HCT116 (cell line): ENCODE measurements around the gene KRCC1. TPM values are rescaled to one million over a fixed set of nuclear protein-coding genes. Genes with fewer than 3 reads are reported as not detected.
"Not testable (repeated sequence)": the region's sequence is repeated elsewhere in the genome, so short reads cannot be mapped to it uniquely, and the experiment has no call there.

Source experiments
- ATAC-seq: fragments of 200-7000 bp; cut with Tn5 transposase; 2 replicates; pipeline ENCODE4 v1.9.1; 2020; ENCODE audit warnings: mild to moderate bottlenecking, moderate library complexity
- BruUV-seq: library from RNA; stranded (reverse); fragments of 400-500 nt; replicated peaks from 2 replicates; lab custom pipeline; 2021; lab: Mats Ljungman, UMichigan
- CTCF ChIA-PET: fragments of 300-600 bp; sonication (Branson Sonifier 250); formaldehyde crosslinking; loops from one replicate; lab custom pipeline; 2021; ENCODE audit warnings: antibody characterized with exemption; lab: Charles Lee
- POLR2A ChIA-PET: fragments of 300-600, 350-600 bp; sonication (Branson Sonifier 250); formaldehyde crosslinking; loops from one replicate; lab custom pipeline; 2021; ENCODE audit warnings: antibody characterized with exemption; lab: Charles Lee
- RAD21 ChIA-PET, 2 experiments: fragments of 300-600 bp; sonication (Branson Sonifier 250); formaldehyde crosslinking; loops; one replicate each; lab custom pipeline; 2023; ENCODE audit warnings: low total read pairs in 2 of 2; ENCODE audit not compliant: uncharacterized antibody in 2 of 2, unreplicated experiment in 2 of 2, low non-redundant PET in 1 of 2; lab: Charles Lee
- DNase-seq: peaks from one replicate; pipeline ENCODE4 v3.0.0-alpha.2; 2010; ENCODE audit warnings: low read depth, low spot score
- H2AFZ ChIP-seq: fragments of 200-600 bp; shearing (Covaris generic), sonication (generic); 2 replicates; pipeline ENCODE4 v1.6.1; 2017; ENCODE audit warnings: low read depth, mixed run types, mixed read lengths, antibody characterized with exemption, low read length; ENCODE audit not compliant: poor library complexity, severe bottlenecking
- H3K27ac ChIP-seq: 2 replicates; pipeline ENCODE4 v1.5.1; 2012; ENCODE audit warnings: low read depth, low read length
- H3K27me3 ChIP-seq: fragments of 200-600 bp; sonication (generic); 2 replicates; pipeline ENCODE4 v1.6.1; 2016; ENCODE audit warnings: mixed run types, low read length, mixed read lengths; ENCODE audit not compliant: insufficient read depth
- H3K36me3 ChIP-seq, 2 experiments: fragments of 200-500 bp in 1 of 2; fragments of 200-600 bp in 1 of 2; sonication (Bioruptor generic) in 1 of 2; sonication (generic) in 1 of 2; 2 replicates each; pipeline versions ENCODE4 v1.5.1 to v1.6.1; 2014 to 2016; ENCODE audit warnings: low read length in 2 of 2, inconsistent platforms in 1 of 2, mixed read lengths in 1 of 2, mixed run types in 1 of 2; ENCODE audit not compliant: insufficient read depth in 2 of 2, control insufficient read depth in 1 of 2
- H3K4me1 ChIP-seq, 2 experiments: fragments of 200-600 bp in 1 of 2; sonication (generic) in 1 of 2; 2 replicates each; pipeline versions ENCODE4 v1.5.1 to v1.6.1; 2012 to 2017; ENCODE audit warnings: low read length in 2 of 2, inconsistent platforms in 1 of 2, mild to moderate bottlenecking in 1 of 2, mixed read lengths in 1 of 2, mixed run types in 1 of 2, moderate library complexity in 1 of 2; ENCODE audit not compliant: insufficient read depth in 2 of 2, control insufficient read depth in 1 of 2
- H3K4me2 ChIP-seq: fragments of 200-600 bp; sonication (generic); 2 replicates; pipeline ENCODE4 v1.6.1; 2017; ENCODE audit warnings: mixed run types, low read length, mixed read lengths
- H3K4me3 ChIP-seq, 2 experiments: fragments of 200-600 bp in 1 of 2; sonication (generic) in 1 of 2; replicated peaks in 1 of 2; 2 replicates each; pipeline ENCODE4 v1.5.1; 2011 to 2016; ENCODE audit warnings: low read length in 2 of 2, control low read depth in 1 of 2, low read depth in 1 of 2, mild to moderate bottlenecking in 1 of 2, mixed read lengths in 1 of 2, mixed run types in 1 of 2
- H3K79me2 ChIP-seq: fragments of 200-600 bp; sonication (generic); 2 replicates; pipeline ENCODE4 v1.6.1; 2017; ENCODE audit warnings: mild to moderate bottlenecking, mixed run types, low read length, moderate library complexity, mixed read lengths; ENCODE audit not compliant: insufficient read depth
- H3K9ac ChIP-seq: fragments of 200-600 bp; sonication (generic); 2 replicates; pipeline ENCODE4 v1.6.1; 2016; ENCODE audit warnings: low read length, mixed read lengths
- H3K9me2 ChIP-seq: fragments of 200-600 bp; sonication (generic), shearing (Covaris generic); 2 replicates; pipeline ENCODE4 v1.6.1; 2017; ENCODE audit warnings: mixed run types, mild to moderate bottlenecking, moderate library complexity; ENCODE audit not compliant: insufficient read depth
- H3K9me3 ChIP-seq, 2 experiments: fragments of 200-500 bp in 1 of 2; fragments of 200-600 bp in 1 of 2; sonication (Bioruptor generic) in 1 of 2; sonication (generic) in 1 of 2; 2 replicates each; pipeline ENCODE4 v1.6.1; 2014 to 2017; ENCODE audit warnings: low read length in 2 of 2, mixed read lengths in 2 of 2, inconsistent platforms in 1 of 2, low read depth in 1 of 2, mild to moderate bottlenecking in 1 of 2, mixed run types in 1 of 2, moderate library complexity in 1 of 2; ENCODE audit not compliant: control insufficient read depth in 1 of 2, insufficient read depth in 1 of 2
- H4K20me1 ChIP-seq: fragments of 200-600 bp; sonication (generic), shearing (Covaris generic); 2 replicates; pipeline ENCODE4 v1.6.1; 2017; ENCODE audit warnings: mixed run types, mild to moderate bottlenecking, moderate library complexity; ENCODE audit not compliant: insufficient read depth
- CBX3 ChIP-seq: IDR thresholded peaks from 2 replicates; pipeline ENCODE4 v1.6.1; 2012; ENCODE audit warnings: low read depth
- CEBPB ChIP-seq: IDR thresholded peaks from 2 replicates; pipeline ENCODE4 v1.6.1; 2012; ENCODE audit warnings: low read depth
- EGR1 ChIP-seq: IDR thresholded peaks from 2 replicates; pipeline ENCODE4 v1.6.1; 2012; ENCODE audit warnings: low read depth
- EZH2 ChIP-seq: fragments of 200-600 bp; sonication (generic); IDR thresholded peaks from 2 replicates; pipeline ENCODE4 v1.6.1; 2017; ENCODE audit warnings: antibody characterized with exemption, mixed run types
- EZH2phosphoT487 ChIP-seq: fragments of 200-600 bp; IDR thresholded peaks from 2 replicates; pipeline ENCODE4 v1.6.1; 2018; ENCODE audit warnings: antibody characterized with exemption, borderline replicate concordance
- FOSL1 ChIP-seq: IDR thresholded peaks from 2 replicates; pipeline ENCODE4 v1.6.1; 2012; ENCODE audit warnings: low read depth
- JUND ChIP-seq: IDR thresholded peaks from 2 replicates; pipeline ENCODE4 v1.6.1; 2012
- POLR2A ChIP-seq: IDR thresholded peaks from 2 replicates; pipeline ENCODE4 v1.7.0; 2011; ENCODE audit warnings: borderline replicate concordance; ENCODE audit not compliant: insufficient read depth, insufficient read length; ENCODE audit errors: extremely low read depth
- RAD21 ChIP-seq: IDR thresholded peaks from 2 replicates; pipeline ENCODE4 v1.6.1; 2012; ENCODE audit warnings: low read depth, mild to moderate bottlenecking
- SIN3A ChIP-seq: IDR thresholded peaks from 2 replicates; pipeline ENCODE4 v1.6.1; 2012; ENCODE audit warnings: low read depth
- TCF7L2 ChIP-seq: IDR thresholded peaks from 2 replicates; pipeline ENCODE4 v1.7.0; 2011; ENCODE audit warnings: borderline replicate concordance, inconsistent platforms; ENCODE audit not compliant: insufficient read depth, insufficient read length; ENCODE audit errors: extremely low read depth
- YY1 ChIP-seq: IDR thresholded peaks from 2 replicates; pipeline ENCODE4 v1.6.1; 2011; ENCODE audit warnings: low read length, low read depth, moderate library complexity, mild to moderate bottlenecking; ENCODE audit not compliant: insufficient replicate concordance; ENCODE audit errors: extremely low read depth
- ZFX ChIP-seq: fragments of 450-650 bp; IDR thresholded peaks from 2 replicates; pipeline ENCODE4 v1.6.1; 2017
- intact Hi-C: fragments of 100-400 bp; cut with micrococcal nuclease; formaldehyde crosslinking; loops from 2 replicates; pipeline ENCODE4 v1.10.0; 2022
- total RNA-seq: library from RNA; stranded (reverse); gene quantifications from one replicate; pipeline ENCODE4 v1.2.1, GENCODE V29; 2021; ENCODE audit not compliant: unreplicated experiment
- TF ChIP-seq, protein P1 (sequence below), 3 experiments: fragments of 200-600 bp in 1 of 3; sonication (generic) in 1 of 3; IDR thresholded peaks in 2 of 3; conservative IDR thresholded peaks in 1 of 3; 2 replicates each; pipeline ENCODE4 v1.5.1; 2012 to 2017; ENCODE audit warnings: low read depth in 2 of 3, low read length in 2 of 3, antibody characterized with exemption in 1 of 3, borderline replicate concordance in 1 of 3, control low read depth in 1 of 3, mild to moderate bottlenecking in 1 of 3, mixed read lengths in 1 of 3, mixed run types in 1 of 3, moderate library complexity in 1 of 3; ENCODE audit not compliant: insufficient read depth in 1 of 3
- TF ChIP-seq, protein P2 (sequence below): IDR thresholded peaks from 2 replicates; pipeline ENCODE4 v1.6.1; 2012

The KRCC1 gene
- total RNA-seq, 1 experiment from 2014 or later = 5.8 TPM

DNA sequence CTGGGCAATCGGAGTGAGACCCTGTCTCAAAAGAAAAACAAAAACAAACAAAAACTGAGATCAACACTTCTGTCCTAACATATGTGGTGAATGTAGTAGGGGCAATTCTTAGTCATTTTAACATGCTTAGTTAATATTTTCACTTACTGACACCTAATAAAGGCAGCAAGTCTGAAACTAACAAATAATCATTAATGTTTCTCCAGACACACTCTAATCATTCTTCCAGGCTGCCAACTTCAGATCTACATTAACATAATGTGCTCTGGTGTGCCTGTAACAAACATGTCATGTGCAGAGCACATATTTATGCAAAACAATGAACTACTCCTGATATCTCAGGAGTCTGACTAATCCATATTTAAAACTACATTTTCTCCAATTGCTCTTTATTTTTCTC, 6.0 kb downstream of the KRCC1 start (continued):
- TF ChIP-seq, protein P1, sequence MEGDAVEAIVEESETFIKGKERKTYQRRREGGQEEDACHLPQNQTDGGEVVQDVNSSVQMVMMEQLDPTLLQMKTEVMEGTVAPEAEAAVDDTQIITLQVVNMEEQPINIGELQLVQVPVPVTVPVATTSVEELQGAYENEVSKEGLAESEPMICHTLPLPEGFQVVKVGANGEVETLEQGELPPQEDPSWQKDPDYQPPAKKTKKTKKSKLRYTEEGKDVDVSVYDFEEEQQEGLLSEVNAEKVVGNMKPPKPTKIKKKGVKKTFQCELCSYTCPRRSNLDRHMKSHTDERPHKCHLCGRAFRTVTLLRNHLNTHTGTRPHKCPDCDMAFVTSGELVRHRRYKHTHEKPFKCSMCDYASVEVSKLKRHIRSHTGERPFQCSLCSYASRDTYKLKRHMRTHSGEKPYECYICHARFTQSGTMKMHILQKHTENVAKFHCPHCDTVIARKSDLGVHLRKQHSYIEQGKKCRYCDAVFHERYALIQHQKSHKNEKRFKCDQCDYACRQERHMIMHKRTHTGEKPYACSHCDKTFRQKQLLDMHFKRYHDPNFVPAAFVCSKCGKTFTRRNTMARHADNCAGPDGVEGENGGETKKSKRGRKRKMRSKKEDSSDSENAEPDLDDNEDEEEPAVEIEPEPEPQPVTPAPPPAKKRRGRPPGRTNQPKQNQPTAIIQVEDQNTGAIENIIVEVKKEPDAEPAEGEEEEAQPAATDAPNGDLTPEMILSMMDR (IDR thresholded peaks at IDR 0.05 in 2 of 3, conservative IDR thresholded peaks at IDR 0.05 in 1 of 3; ENCODE audit: borderline replicate concordance in 1 of 3, insufficient read depth in 1 of 3, low read depth in 2 of 3, low read length in 2 of 3) = no peak
- TF ChIP-seq SIN3A (no peak), YY1 (no peak), CBX3 (no peak), ZFX (no peak), EZH2phosphoT487 (no peak)

- ATAC-seq = no peak
- H3K27ac ChIP-seq = no peak overlapping the region
- no peaks in the 10 kb centered on the region for H3K9me2 ChIP-seq
- RAD21 ChIA-PET = no interaction called here
- peaks cover 7% of the 10 kb centered on the region; the same call in 1 of the 2 replicates for H3K79me2 ChIP-seq
- intact Hi-C loops = no loop called here
- BruUV-seq = no TSS peak
- no peaks in the 10 kb centered on the region for H3K36me3 ChIP-seq
- H3K4me2 ChIP-seq = no peak overlapping the region
- H3K9ac ChIP-seq = no peak overlapping the region
- no peak for DNase-seq
- no peaks in the 10 kb centered on the region for H3K27me3 ChIP-seq
- no peak overlapping the region for H3K4me3 ChIP-seq
- CTCF ChIA-PET = interaction anchor here (1.8 to 1.9 kb wide), 2 partner anchors 12 to 111 kb away, joined by 4 to 6 read pairs; no protein-coding TSS in a partner anchor
- POLR2A ChIA-PET = interaction anchor here (1.2 kb wide), 1 partner anchor 32 kb away, joined by 3 read pairs; the partner anchor contains the start of gene RNU2-63P
- no peaks in the 10 kb centered on the region for H4K20me1 ChIP-seq
- H2AFZ ChIP-seq = no peak overlapping the region
- H3K4me1 ChIP-seq = no peaks in the 10 kb centered on the region
- TF ChIP-seq CEBPB (no peak), POLR2A (no peak), FOSL1 (no peak), RAD21 (no peak), EGR1 (no peak), TCF7L2 (no peak), EZH2phosphoT487 (no peak), EZH2 (no peak), JUND (no peak)
- TF ChIP-seq, protein P2, sequence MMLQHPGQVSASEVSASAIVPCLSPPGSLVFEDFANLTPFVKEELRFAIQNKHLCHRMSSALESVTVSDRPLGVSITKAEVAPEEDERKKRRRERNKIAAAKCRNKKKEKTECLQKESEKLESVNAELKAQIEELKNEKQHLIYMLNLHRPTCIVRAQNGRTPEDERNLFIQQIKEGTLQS = no peak
- no peaks in the 10 kb centered on the region for H3K9me3 ChIP-seq
Observed at GRCh38 chr2:88048541-88048940, 7.0 kb downstream of the KRCC1 start.

- H3K27me3 ChIP-seq, DNase-seq, H3K36me3 ChIP-seq, H3K79me2 ChIP-seq, H3K9me3 ChIP-seq, RAD21 ChIA-PET, H3K4me2 ChIP-seq, BruUV-seq, H4K20me1 ChIP-seq, ATAC-seq, H3K27ac ChIP-seq, H3K4me3 ChIP-seq, H2AFZ ChIP-seq, H3K9me2 ChIP-seq, H3K9ac ChIP-seq, intact Hi-C loops, CTCF ChIA-PET: not testable (repeated sequence)
- peaks cover 4 to 10% of the 10 kb centered on the region in 2 experiments for H3K4me1 ChIP-seq
- POLR2A ChIA-PET = interaction anchor here (1.5 kb wide), 1 partner anchor 30 kb away, joined by 5 read pairs; the partner anchor contains the start of gene RNU2-63P
Observed at GRCh38 chr2:88045561-88045960, 10.0 kb downstream of the KRCC1 start.
